Measurements from ENCODE around the gene ROR1. TPM values are rescaled to one million over a fixed set of nuclear protein-coding genes. Genes with fewer than 3 reads are reported as not detected.

ROR1 gene
- total RNA-seq, 4 donors from 2014 or later: 10.6 to 21.7 (median 15.1) TPM

GRCh38 chr1:64046243-64046642, 272.4 kb downstream of the ROR1 start:
- H3K4me1 ChIP-seq: peaks cover 24% of the 10 kb centered on the region
- WGBS: 94% methylated on average over 2 of the region's 2 CpGs
- H3K36me3 ChIP-seq: no peaks in the 10 kb centered on the region
- no peak for DNase-seq (ENCODE audit: low spot score in 2 of 2)
- no peak overlapping the region for H3K4me3 ChIP-seq
- TF ChIP-seq POLR2AphosphoS5 (IDR thresholded peaks at IDR 0.05): no peak
- TF ChIP-seq EP300 (IDR thresholded peaks at IDR 0.05): no peak
- no peak for TF ChIP-seq CTCF (IDR thresholded peaks at IDR 0.05)
- TF ChIP-seq POLR2A (IDR thresholded peaks at IDR 0.05): no peak
- no peak overlapping the region for H3K27ac ChIP-seq
- no peaks in the 10 kb centered on the region for H3K27me3 ChIP-seq
- no peaks in the 10 kb centered on the region for H3K9me3 ChIP-seq

GRCh38 chr1:64046891-64047290, 273.1 kb downstream of the ROR1 start:
- Histone ChIP-seq H3K27me3 (no peaks in the 10 kb centered on the region), H3K4me3 (no peak overlapping the region), H3K9me3 (no peaks in the 10 kb centered on the region), H3K4me1 (peaks cover 18% of the 10 kb centered on the region), H3K36me3 (no peaks in the 10 kb centered on the region), H3K27ac (no peak overlapping the region)
- TF ChIP-seq CTCF (IDR thresholded peaks at IDR 0.05): no peak
- no peak for TF ChIP-seq EP300 (IDR thresholded peaks at IDR 0.05)
- no peak for TF ChIP-seq POLR2A (IDR thresholded peaks at IDR 0.05)
- no peak for TF ChIP-seq POLR2AphosphoS5 (IDR thresholded peaks at IDR 0.05)
- DNase-seq (ENCODE audit: low spot score in 2 of 2): no peak

GRCh38 chr1:64047549-64047996, 273.8 kb downstream of the ROR1 start:
- Histone ChIP-seq H3K27me3 (no peaks in the 10 kb centered on the region), H3K36me3 (no peaks in the 10 kb centered on the region), H3K4me1 (peaks cover 12% of the 10 kb centered on the region), H3K9me3 (no peaks in the 10 kb centered on the region), H3K4me3 (no peak overlapping the region), H3K27ac (no peak overlapping the region)
- DNase-seq (ENCODE audit: low spot score in 2 of 2): no peak
- 54% methylated on average over 1 of the region's 1 CpG for WGBS
- TF ChIP-seq EP300 (IDR thresholded peaks at IDR 0.05) (no peak), POLR2A (IDR thresholded peaks at IDR 0.05) (no peak), POLR2AphosphoS5 (IDR thresholded peaks at IDR 0.05) (no peak), CTCF (IDR thresholded peaks at IDR 0.05) (no peak)

- Histone ChIP-seq H3K36me3 (no peaks in the 10 kb centered on the region), H3K4me1 (peaks cover 4% of the 10 kb centered on the region), H3K4me3 (no peak overlapping the region), H3K27me3 (no peaks in the 10 kb centered on the region), H3K27ac (no peak overlapping the region), H3K9me3 (no peaks in the 10 kb centered on the region)
- TF ChIP-seq CTCF (IDR thresholded peaks at IDR 0.05) (no peak), POLR2A (IDR thresholded peaks at IDR 0.05) (no peak), POLR2AphosphoS5 (IDR thresholded peaks at IDR 0.05) (no peak), EP300 (IDR thresholded peaks at IDR 0.05) (no peak)
- WGBS: 82% methylated on average over 9 of the region's 9 CpGs
- no peak for DNase-seq (ENCODE audit: low spot score in 2 of 2)
Observed at GRCh38 chr1:64049900-64050540, 276.2 kb downstream of the ROR1 start.

- Histone ChIP-seq H3K4me1 (peaks cover 4% of the 10 kb centered on the region), H3K36me3 (no peaks in the 10 kb centered on the region), H3K4me3 (no peak overlapping the region), H3K27me3 (no peaks in the 10 kb centered on the region), H3K27ac (no peak overlapping the region), H3K9me3 (no peaks in the 10 kb centered on the region)
- no peak for TF ChIP-seq POLR2A (IDR thresholded peaks at IDR 0.05)
- TF ChIP-seq POLR2AphosphoS5 (IDR thresholded peaks at IDR 0.05): no peak
- no peak for TF ChIP-seq EP300 (IDR thresholded peaks at IDR 0.05)
- TF ChIP-seq CTCF (IDR thresholded peaks at IDR 0.05): no peak
- WGBS: 65% methylated on average over 2 of the region's 2 CpGs
- DNase-seq (ENCODE audit: low spot score in 2 of 2): no peak
Observed at GRCh38 chr1:64050601-64051000, 276.8 kb downstream of the ROR1 start.

Measured in suprapubic skin (tissue), 4 donors.